Kidney (tissue), 14 donors: ENCODE results near the gene TECPR1. TPM values are rescaled to one million over a fixed set of nuclear protein-coding genes. Genes with fewer than 3 reads are reported as not detected.

Source experiments
- DNase-seq, 5 donors: peaks; one replicate each; pipeline ENCODE4 v3.0.0-alpha.2; 2013 to 2020
- FAIRE-seq: peaks from 2 replicates; lab custom pipeline; 2012; peaks lifted over from hg19 to GRCh38; lab: Jason Lieb, UNC
- H3K27ac ChIP-seq, 2 donors: one replicate each; pipeline ENCODE4 v1.7.0; 2013; ENCODE audit warnings: low read depth in 2 of 2, low read length in 2 of 2, inconsistent platforms in 1 of 2
- H3K27me3 ChIP-seq: one replicate; pipeline ENCODE4 v1.7.1; 2013; ENCODE audit warnings: low read length, inconsistent platforms; ENCODE audit not compliant: control insufficient read depth, insufficient read depth
- H3K36me3 ChIP-seq, 3 donors: one replicate each; pipeline versions ENCODE4 v1.7.0 to v1.7.1; 2013; ENCODE audit warnings: low read length in 3 of 3, control low read depth in 1 of 3, inconsistent platforms in 1 of 3; ENCODE audit not compliant: insufficient read depth in 3 of 3, control insufficient read depth in 2 of 3
- H3K4me1 ChIP-seq, 3 donors: one replicate each; pipeline versions ENCODE4 v1.7.0 to v1.7.1; 2013; ENCODE audit warnings: low read length in 3 of 3, inconsistent platforms in 1 of 3, low read depth in 1 of 3; ENCODE audit not compliant: control insufficient read depth in 2 of 3, insufficient read depth in 2 of 3
- H3K4me3 ChIP-seq, 3 donors: one replicate each; pipeline versions ENCODE4 v1.7.0 to v1.8.1; 2013; ENCODE audit warnings: low read length in 3 of 3, control low read depth in 1 of 3, inconsistent platforms in 1 of 3
- H3K9ac ChIP-seq, 3 donors: one replicate each; pipeline versions ENCODE4 v1.7.0 to v1.7.1; 2013; ENCODE audit warnings: low read length in 3 of 3, control low read depth in 1 of 3, inconsistent platforms in 1 of 3
- H3K9me3 ChIP-seq, 3 donors: one replicate each; pipeline versions ENCODE4 v1.7.0 to v1.7.1; 2013; ENCODE audit warnings: low read length in 3 of 3, control low read depth in 1 of 3, inconsistent platforms in 1 of 3; ENCODE audit not compliant: control insufficient read depth in 2 of 3, insufficient read depth in 1 of 3
- intact Hi-C: fragments of 100-400 bp; cut with DNase I; formaldehyde crosslinking; loops from one replicate; pipeline ENCODE4 v1.11.1; 2022
- polyA plus RNA-seq: library from polyadenylated mRNA; stranded (reverse); fragments of 350-450 nt; fragmentation: Illumina TruSeq; extraction: RNeasy Lipid Tissue Mini Kit (QIAGEN cat#74804); gene quantifications from one replicate; pipeline ENCODE4 v1.2.3, GENCODE V29; 2014; ENCODE audit warnings: low read depth, low replicate concordance; ENCODE audit not compliant: insufficient read depth
- total RNA-seq: library from RNA; stranded (reverse); fragmentation: NEBNext Ultra II Directional; extraction: Animal tissue kit (Norgen Biotek cat#: 25700); gene quantifications from one replicate; pipeline ENCODE4 v1.2.1, GENCODE V29; 2021
- TF ChIP-seq, protein P1 (sequence below): IDR thresholded peaks from 3 replicates; pipeline ENCODE4 v1.5.1; 2012; ENCODE audit warnings: mild to moderate bottlenecking, moderate library complexity, borderline replicate concordance; ENCODE audit not compliant: insufficient read depth; ENCODE audit errors: extremely low read depth
- donor health status: control.
- donor health status: control.
- donor health status: control.
- donor health status: control.
- donor health status: control.
- donor health status: DM: yes; HTN: yes; CAD: no.
- donor health status: Normal renal cell carcinoma (clear cell type).

Gene TECPR1
- total and polyA plus RNA-seq, 2 donors from 2014 or later, result 5.1 to 39.5 TPM

- Histone ChIP-seq H3K9ac (no peak overlapping the region), H3K4me1 (no peaks in the 10 kb centered on the region), H3K27me3 (no peaks in the 10 kb centered on the region), H3K9me3 (no peaks in the 10 kb centered on the region), H3K27ac (no peak overlapping the region), H3K36me3 (peaks cover 0 to 15% (median 0%) of the 10 kb centered on the region in 3 donors), H3K4me3 (no peak overlapping the region)
- DNase-seq (peak in 1 of 5 donors; percentile 62), FAIRE-seq (no peak)
- intact Hi-C loops, result no loop called here
- TF ChIP-seq, protein P1, sequence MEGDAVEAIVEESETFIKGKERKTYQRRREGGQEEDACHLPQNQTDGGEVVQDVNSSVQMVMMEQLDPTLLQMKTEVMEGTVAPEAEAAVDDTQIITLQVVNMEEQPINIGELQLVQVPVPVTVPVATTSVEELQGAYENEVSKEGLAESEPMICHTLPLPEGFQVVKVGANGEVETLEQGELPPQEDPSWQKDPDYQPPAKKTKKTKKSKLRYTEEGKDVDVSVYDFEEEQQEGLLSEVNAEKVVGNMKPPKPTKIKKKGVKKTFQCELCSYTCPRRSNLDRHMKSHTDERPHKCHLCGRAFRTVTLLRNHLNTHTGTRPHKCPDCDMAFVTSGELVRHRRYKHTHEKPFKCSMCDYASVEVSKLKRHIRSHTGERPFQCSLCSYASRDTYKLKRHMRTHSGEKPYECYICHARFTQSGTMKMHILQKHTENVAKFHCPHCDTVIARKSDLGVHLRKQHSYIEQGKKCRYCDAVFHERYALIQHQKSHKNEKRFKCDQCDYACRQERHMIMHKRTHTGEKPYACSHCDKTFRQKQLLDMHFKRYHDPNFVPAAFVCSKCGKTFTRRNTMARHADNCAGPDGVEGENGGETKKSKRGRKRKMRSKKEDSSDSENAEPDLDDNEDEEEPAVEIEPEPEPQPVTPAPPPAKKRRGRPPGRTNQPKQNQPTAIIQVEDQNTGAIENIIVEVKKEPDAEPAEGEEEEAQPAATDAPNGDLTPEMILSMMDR, result no peak
Measured at GRCh38 chr7:98203261-98203963, 48.6 kb downstream of the TECPR1 start.

GRCh38 chr7:98202367-98203195 is 49.5 kb downstream of the TECPR1 start:
- no peak overlapping the region for H3K27ac ChIP-seq
- no peak overlapping the region for H3K4me3 ChIP-seq
- H3K27me3 ChIP-seq, result no peaks in the 10 kb centered on the region
- DNase-seq, result no peak
- peaks cover 0 to 15% (median 0%) of the 10 kb centered on the region in 3 donors for H3K36me3 ChIP-seq
- FAIRE-seq, result no peak
- no peak overlapping the region for H3K9ac ChIP-seq
- intact Hi-C loops, result no loop called here
- H3K9me3 ChIP-seq, result no peaks in the 10 kb centered on the region
- TF ChIP-seq, protein P1, result no peak
- no peaks in the 10 kb centered on the region for H3K4me1 ChIP-seq

DNA sequence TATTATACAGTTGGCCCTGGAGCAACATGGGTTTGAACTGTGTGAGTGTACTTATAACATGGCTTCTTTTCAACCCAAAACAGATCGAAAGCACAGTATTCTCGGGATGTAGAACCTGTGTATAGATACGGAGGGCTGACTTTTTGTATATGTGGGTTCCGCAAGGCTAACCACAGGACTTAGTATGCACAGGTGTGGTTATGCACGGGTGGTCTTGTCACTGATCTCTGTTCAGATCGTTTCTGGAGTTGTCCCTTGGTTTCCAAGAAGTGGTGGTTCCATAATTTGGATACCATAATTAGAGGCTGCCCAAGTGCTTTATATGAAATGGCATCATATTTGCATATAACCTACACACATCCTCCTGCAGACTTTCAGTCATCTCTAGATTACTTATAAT is 51.7 kb downstream of the TECPR1 start:
- Histone ChIP-seq H3K27me3 (no peaks in the 10 kb centered on the region), H3K36me3 (peaks cover 0 to 9% (median 0%) of the 10 kb centered on the region in 3 donors), H3K27ac (no peak overlapping the region), H3K4me1 (peaks cover 0 to 7% (median 0%) of the 10 kb centered on the region in 3 donors), H3K4me3 (no peak overlapping the region), H3K9me3 (no peaks in the 10 kb centered on the region), H3K9ac (no peak overlapping the region)
- TF ChIP-seq, protein P1, result no peak
- FAIRE-seq (no peak), DNase-seq (no peak)
- intact Hi-C loops, result no loop called here
